ENCODE measurements around the gene TMEM82.

TMEM82 gene

DNA sequence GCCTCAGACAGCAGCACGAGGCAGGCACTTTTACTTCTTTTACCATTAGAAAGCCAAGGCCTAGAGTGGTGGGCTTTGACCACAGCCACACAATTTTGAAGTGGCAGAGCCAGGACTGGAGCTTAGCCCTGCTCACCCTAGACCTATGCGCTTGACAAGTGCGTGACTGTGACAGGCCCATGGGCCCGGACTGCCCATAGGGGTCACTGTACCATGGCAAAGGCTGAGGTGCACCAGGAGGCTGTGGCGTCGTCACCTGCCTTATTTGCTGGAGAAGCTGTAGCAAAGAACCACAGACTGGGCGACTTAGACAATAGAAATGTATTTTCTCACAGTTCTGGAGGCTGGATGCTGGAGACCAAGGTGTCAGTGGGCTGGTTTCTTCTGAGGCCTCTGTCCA, 2.6 kb upstream of the TMEM82 start:
- H3K4me2 ChIP-seq (ENCODE audit: low read length): no peak overlapping the region
- H3K27me3 ChIP-seq (ENCODE audit: insufficient read depth, low read length): no peaks in the 10 kb centered on the region
- no peak overlapping the region for H3K9ac ChIP-seq (ENCODE audit: low read length)
- H2AFZ ChIP-seq (ENCODE audit: low read length): no peak overlapping the region
- no peak overlapping the region for H3K4me3 ChIP-seq (ENCODE audit: low read depth, low read length, poor library complexity, severe bottlenecking)
- no peaks in the 10 kb centered on the region for H3K9me2 ChIP-seq (ENCODE audit: low read depth, low read length)
- H3K4me1 ChIP-seq (ENCODE audit: insufficient read depth, low read length, severe bottlenecking): no peaks in the 10 kb centered on the region
- no peaks in the 10 kb centered on the region for H3F3A ChIP-seq (ENCODE audit: insufficient read depth, low read length)
- H3K79me2 ChIP-seq (ENCODE audit: insufficient read depth, low read length): no peaks in the 10 kb centered on the region
- no peaks in the 10 kb centered on the region for H4K20me1 ChIP-seq (ENCODE audit: insufficient read depth, low read length)
- no peaks in the 10 kb centered on the region for H3K36me3 ChIP-seq (ENCODE audit: insufficient read depth, low read length)
- TF ChIP-seq, protein P1, sequence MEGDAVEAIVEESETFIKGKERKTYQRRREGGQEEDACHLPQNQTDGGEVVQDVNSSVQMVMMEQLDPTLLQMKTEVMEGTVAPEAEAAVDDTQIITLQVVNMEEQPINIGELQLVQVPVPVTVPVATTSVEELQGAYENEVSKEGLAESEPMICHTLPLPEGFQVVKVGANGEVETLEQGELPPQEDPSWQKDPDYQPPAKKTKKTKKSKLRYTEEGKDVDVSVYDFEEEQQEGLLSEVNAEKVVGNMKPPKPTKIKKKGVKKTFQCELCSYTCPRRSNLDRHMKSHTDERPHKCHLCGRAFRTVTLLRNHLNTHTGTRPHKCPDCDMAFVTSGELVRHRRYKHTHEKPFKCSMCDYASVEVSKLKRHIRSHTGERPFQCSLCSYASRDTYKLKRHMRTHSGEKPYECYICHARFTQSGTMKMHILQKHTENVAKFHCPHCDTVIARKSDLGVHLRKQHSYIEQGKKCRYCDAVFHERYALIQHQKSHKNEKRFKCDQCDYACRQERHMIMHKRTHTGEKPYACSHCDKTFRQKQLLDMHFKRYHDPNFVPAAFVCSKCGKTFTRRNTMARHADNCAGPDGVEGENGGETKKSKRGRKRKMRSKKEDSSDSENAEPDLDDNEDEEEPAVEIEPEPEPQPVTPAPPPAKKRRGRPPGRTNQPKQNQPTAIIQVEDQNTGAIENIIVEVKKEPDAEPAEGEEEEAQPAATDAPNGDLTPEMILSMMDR (IDR thresholded peaks at IDR 0.05; ENCODE audit: low read length): peak; percentile 27; the same call in 1 of the 2 replicates
- TF ChIP-seq EZH2 (IDR thresholded peaks at IDR 0.05; ENCODE audit: borderline replicate concordance, low read length): no peak
- H3K9me3 ChIP-seq (ENCODE audit: low read length): no peaks in the 10 kb centered on the region
- no peak overlapping the region for H3K27ac ChIP-seq (ENCODE audit: low read depth, low read length, poor library complexity, severe bottlenecking)

GRCh38 chr1:15740924-15741850, 1.1 kb upstream of the TMEM82 start:
- Histone ChIP-seq H3K9ac (ENCODE audit: low read length) (no peak overlapping the region), H4K20me1 (ENCODE audit: insufficient read depth, low read length) (no peaks in the 10 kb centered on the region), H3K27ac (ENCODE audit: low read depth, low read length, poor library complexity, severe bottlenecking) (no peak overlapping the region), H3K4me1 (ENCODE audit: insufficient read depth, low read length, severe bottlenecking) (no peaks in the 10 kb centered on the region), H3F3A (ENCODE audit: insufficient read depth, low read length) (no peaks in the 10 kb centered on the region), H3K9me3 (ENCODE audit: low read length) (no peaks in the 10 kb centered on the region), H3K9me2 (ENCODE audit: low read depth, low read length) (no peaks in the 10 kb centered on the region), H3K27me3 (ENCODE audit: insufficient read depth, low read length) (no peaks in the 10 kb centered on the region), H3K4me2 (ENCODE audit: low read length) (no peak overlapping the region), H3K79me2 (ENCODE audit: insufficient read depth, low read length) (no peaks in the 10 kb centered on the region), H3K4me3 (ENCODE audit: low read depth, low read length, poor library complexity, severe bottlenecking) (no peak overlapping the region), H2AFZ (ENCODE audit: low read length) (no peak overlapping the region), H3K36me3 (ENCODE audit: insufficient read depth, low read length) (no peaks in the 10 kb centered on the region)
- TF ChIP-seq, protein P1 (IDR thresholded peaks at IDR 0.05; ENCODE audit: low read length): peak; percentile 95
- no peak for TF ChIP-seq EZH2 (IDR thresholded peaks at IDR 0.05; ENCODE audit: borderline replicate concordance, low read length)

GRCh38 chr1:15744122-15744679, 1.9 kb downstream of the TMEM82 start:
- no peak overlapping the region for H2AFZ ChIP-seq (ENCODE audit: low read length)
- H3K9ac ChIP-seq (ENCODE audit: low read length): no peak overlapping the region
- H3K36me3 ChIP-seq (ENCODE audit: insufficient read depth, low read length): no peaks in the 10 kb centered on the region
- no peaks in the 10 kb centered on the region for H3K79me2 ChIP-seq (ENCODE audit: insufficient read depth, low read length)
- H3K4me3 ChIP-seq (ENCODE audit: low read depth, low read length, poor library complexity, severe bottlenecking): no peak overlapping the region
- no peak for TF ChIP-seq EZH2 (IDR thresholded peaks at IDR 0.05; ENCODE audit: borderline replicate concordance, low read length)
- TF ChIP-seq, protein P1 (IDR thresholded peaks at IDR 0.05; ENCODE audit: low read length): no peak
- no peaks in the 10 kb centered on the region for H3K27me3 ChIP-seq (ENCODE audit: insufficient read depth, low read length)
- no peaks in the 10 kb centered on the region for H3K9me2 ChIP-seq (ENCODE audit: low read depth, low read length)
- H4K20me1 ChIP-seq (ENCODE audit: insufficient read depth, low read length): no peaks in the 10 kb centered on the region
- H3K4me2 ChIP-seq (ENCODE audit: low read length): no peak overlapping the region
- H3K27ac ChIP-seq (ENCODE audit: low read depth, low read length, poor library complexity, severe bottlenecking): no peak overlapping the region
- no peaks in the 10 kb centered on the region for H3K9me3 ChIP-seq (ENCODE audit: low read length)
- H3F3A ChIP-seq (ENCODE audit: insufficient read depth, low read length): no peaks in the 10 kb centered on the region
- no peaks in the 10 kb centered on the region for H3K4me1 ChIP-seq (ENCODE audit: insufficient read depth, low read length, severe bottlenecking)

All from OCI-LY1 (cell line).